Mucosa of descending colon (tissue), 3 donors: ENCODE data around the gene SHC3. TPM values are rescaled to one million over a fixed set of nuclear protein-coding genes. Genes with fewer than 3 reads are reported as not detected.

ENCODE experiments used
- ATAC-seq: fragments of 200-7000 bp; cut with Tn5 transposase; one replicate; pipeline ENCODE4 v1.9.1; 2020; ENCODE audit warnings: mild to moderate bottlenecking, moderate library complexity
- DNase-seq, 3 donors: peaks; one replicate each; pipeline ENCODE4 v3.0.0-alpha.2; 2020
- H3K36me3 ChIP-seq: fragments of 200-600 bp; one replicate; pipeline ENCODE4 v1.8.0; 2021; ENCODE audit warnings: low read depth, mild to moderate bottlenecking
- H3K4me1 ChIP-seq: fragments of 200-600 bp; one replicate; pipeline ENCODE4 v1.8.0; 2021; ENCODE audit warnings: low read depth, mild to moderate bottlenecking
- H3K4me3 ChIP-seq: fragments of 200-600 bp; one replicate; pipeline ENCODE4 v1.8.0; 2021; ENCODE audit warnings: mild to moderate bottlenecking
- H3K9me3 ChIP-seq: fragments of 200-600 bp; one replicate; pipeline ENCODE4 v1.8.0; 2021; ENCODE audit warnings: mild to moderate bottlenecking
- intact Hi-C, 2 donors: fragments of 100-400 bp; cut with DNase I in 1 of 2; cut with micrococcal nuclease in 1 of 2; formaldehyde crosslinking; loops; one replicate each; pipeline versions ENCODE4 v1.11.0 to v1.11.1; 2022; cut with DNase I, micrococcal nuclease
- total RNA-seq, 3 donors: library from RNA; stranded (reverse); fragmentation: NEBNext Ultra II Directional in 2 of 3; extraction: Animal tissue kit (Norgen Biotek cat#: 25700) in 2 of 3; gene quantifications; one replicate each; pipeline versions ENCODE4 v1.2.1 to v1.2.4, GENCODE V29; 2021 to 2023
- TF ChIP-seq, protein P1 (sequence below): fragments of 200-600 bp; IDR thresholded peaks from one replicate; pipeline ENCODE4 v1.8.0; 2022; ENCODE audit warnings: antibody characterized with exemption, mild to moderate bottlenecking
- donor health status: DM: no; HTN: no; CAD: no; lungs with moderate emphysema.
- donor health status: DM: no; HTN: no; CAD: no.
- donor health status: DM: no; HTN: yes; CAD: no.

The SHC3 gene
- total RNA-seq, 3 donors from 2014 or later: 0.35 to 4.8 (median 1.5) TPM

DNA sequence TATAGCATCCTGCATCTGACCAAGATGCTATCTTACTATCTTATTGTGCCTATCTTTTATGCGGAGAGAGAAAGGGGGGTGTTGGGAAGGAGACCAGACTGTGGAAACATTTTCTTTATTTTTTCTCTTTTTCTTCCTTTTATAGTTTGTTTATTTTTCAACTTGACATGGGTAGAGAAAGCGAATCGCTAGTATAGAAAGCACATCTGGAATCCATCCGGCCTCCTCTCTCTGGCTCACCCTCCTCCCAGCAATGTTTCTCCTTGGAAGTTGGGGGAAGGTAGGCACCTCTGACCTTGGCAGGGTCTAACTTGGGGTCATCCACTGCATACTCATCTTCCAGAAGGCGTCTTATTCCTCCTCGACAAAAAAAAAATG is 183.4 kb downstream of the SHC3 start:
- Histone ChIP-seq H3K36me3 (no peaks in the 10 kb centered on the region), H3K4me1 (peaks cover 3% of the 10 kb centered on the region), H3K4me3 (no peak overlapping the region), H3K9me3 (no peaks in the 10 kb centered on the region)
- intact Hi-C loops: loop anchor here in 1 of 2 donors (10.0 kb wide), 1 partner anchor 250 kb away; no protein-coding TSS in a partner anchor
- DNase-seq (no peak), ATAC-seq (no peak)
- TF ChIP-seq, protein P1, sequence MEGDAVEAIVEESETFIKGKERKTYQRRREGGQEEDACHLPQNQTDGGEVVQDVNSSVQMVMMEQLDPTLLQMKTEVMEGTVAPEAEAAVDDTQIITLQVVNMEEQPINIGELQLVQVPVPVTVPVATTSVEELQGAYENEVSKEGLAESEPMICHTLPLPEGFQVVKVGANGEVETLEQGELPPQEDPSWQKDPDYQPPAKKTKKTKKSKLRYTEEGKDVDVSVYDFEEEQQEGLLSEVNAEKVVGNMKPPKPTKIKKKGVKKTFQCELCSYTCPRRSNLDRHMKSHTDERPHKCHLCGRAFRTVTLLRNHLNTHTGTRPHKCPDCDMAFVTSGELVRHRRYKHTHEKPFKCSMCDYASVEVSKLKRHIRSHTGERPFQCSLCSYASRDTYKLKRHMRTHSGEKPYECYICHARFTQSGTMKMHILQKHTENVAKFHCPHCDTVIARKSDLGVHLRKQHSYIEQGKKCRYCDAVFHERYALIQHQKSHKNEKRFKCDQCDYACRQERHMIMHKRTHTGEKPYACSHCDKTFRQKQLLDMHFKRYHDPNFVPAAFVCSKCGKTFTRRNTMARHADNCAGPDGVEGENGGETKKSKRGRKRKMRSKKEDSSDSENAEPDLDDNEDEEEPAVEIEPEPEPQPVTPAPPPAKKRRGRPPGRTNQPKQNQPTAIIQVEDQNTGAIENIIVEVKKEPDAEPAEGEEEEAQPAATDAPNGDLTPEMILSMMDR: no peak

DNA sequence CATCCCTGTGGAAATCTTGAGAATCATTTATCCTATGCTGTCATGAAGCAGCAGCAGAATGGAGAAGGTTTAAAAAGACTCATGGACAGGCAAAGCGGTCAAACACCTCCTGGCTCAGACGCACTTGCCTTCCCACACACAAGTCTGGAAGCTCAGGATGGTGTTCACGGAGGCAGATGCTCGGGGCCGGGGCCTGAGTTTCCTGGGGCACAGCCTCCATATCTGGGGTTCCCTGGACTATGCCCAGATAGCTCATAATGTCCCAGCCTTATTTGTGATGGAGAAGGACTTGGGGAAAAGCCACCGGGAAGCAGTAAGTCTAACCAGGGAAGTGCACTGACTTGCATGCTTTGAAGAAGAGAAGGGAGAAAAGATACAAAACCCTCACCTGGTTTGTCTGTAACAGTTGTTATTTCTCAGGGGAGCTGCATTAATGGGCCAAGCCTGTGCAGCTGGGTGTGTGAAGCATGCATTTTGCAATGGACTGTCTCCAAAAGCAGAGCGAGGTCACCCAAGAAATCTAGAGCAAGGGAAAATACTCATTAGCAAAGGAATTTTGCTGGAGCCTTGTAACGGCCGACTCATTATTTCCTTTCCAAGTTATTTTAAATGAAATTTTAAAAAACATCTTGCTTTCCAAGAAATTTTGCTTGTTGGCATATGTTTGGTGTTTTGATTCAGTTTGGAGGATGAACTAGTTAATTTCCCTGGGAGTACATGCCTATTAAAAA is 184.0 kb downstream of the SHC3 start:
- H3K9me3 ChIP-seq: no peaks in the 10 kb centered on the region
- TF ChIP-seq, protein P1: no peak
- H3K4me1 ChIP-seq: peaks cover 3% of the 10 kb centered on the region
- H3K36me3 ChIP-seq: no peaks in the 10 kb centered on the region
- DNase-seq (no peak), ATAC-seq (no peak)
- intact Hi-C loops: loop anchor here in 1 of 2 donors (10.0 kb wide), 1 partner anchor 250 kb away; no protein-coding TSS in a partner anchor
- no peak overlapping the region for H3K4me3 ChIP-seq

DNA sequence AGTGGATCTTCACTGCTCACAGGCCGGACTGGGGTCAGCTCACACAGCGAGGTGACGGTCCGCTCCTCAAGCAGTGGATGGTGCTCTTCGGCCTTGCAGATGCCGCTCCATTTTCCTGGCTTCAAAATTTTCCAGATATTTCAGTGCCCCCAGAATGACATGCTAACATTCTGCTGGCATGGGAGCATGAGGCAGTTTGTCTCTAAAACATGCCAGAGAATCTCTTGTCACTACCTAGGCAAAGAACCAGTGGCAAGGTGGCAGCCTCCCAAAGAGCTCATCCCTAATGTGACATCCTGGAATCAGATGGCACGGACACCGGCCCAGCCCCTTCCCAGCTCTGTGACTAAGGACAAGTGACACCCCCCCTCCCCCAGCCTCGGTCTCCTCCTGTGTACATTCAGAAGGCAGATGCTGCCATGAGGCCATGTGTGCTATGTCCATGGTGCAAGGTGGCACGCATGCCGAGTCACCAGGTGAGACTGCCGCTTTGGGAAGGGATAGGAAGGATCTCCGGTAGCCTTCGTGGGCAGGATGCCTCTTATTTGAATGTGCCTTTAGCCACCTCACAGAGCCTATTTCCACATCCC is 184.7 kb downstream of the SHC3 start:
- Histone ChIP-seq H3K9me3 (no peaks in the 10 kb centered on the region), H3K4me1 (peaks cover 3% of the 10 kb centered on the region), H3K36me3 (no peaks in the 10 kb centered on the region), H3K4me3 (no peak overlapping the region)
- intact Hi-C loops: loop anchor here in 1 of 2 donors (10.0 kb wide), 1 partner anchor 249 kb away; no protein-coding TSS in a partner anchor
- no peak for DNase-seq
- TF ChIP-seq, protein P1: no peak
- no peak for ATAC-seq

DNA sequence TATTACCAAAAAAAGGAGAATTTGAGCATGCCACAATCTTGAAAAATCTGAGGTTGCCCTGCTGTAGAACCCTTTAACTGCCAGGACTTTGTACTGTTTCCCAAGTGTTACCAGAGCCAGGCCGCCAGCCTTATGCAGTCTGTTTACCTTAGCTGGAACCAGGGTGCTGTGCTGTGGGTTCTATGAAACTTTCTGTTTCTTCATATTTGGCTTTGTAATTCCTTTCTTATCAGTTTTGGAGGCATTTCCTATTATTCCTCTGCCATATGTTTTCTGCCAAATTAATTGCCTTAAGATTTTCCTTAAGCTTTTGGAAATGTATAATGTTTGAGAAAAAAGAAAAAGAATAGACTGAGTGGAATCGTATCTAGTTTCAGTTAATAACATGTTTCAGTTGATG is 185.3 kb downstream of the SHC3 start:
- DNase-seq: no peak
- Histone ChIP-seq H3K4me1 (peaks cover 3% of the 10 kb centered on the region), H3K9me3 (no peaks in the 10 kb centered on the region), H3K36me3 (no peaks in the 10 kb centered on the region), H3K4me3 (no peak overlapping the region)
- intact Hi-C loops: loop anchor here in 1 of 2 donors (10.0 kb wide), 1 partner anchor 249 kb away; no protein-coding TSS in a partner anchor
- TF ChIP-seq, protein P1: no peak
- ATAC-seq: no peak

GRCh38 chr9:88992556-88992955 is 186.1 kb downstream of the SHC3 start:
- Histone ChIP-seq H3K4me1 (peaks cover 3% of the 10 kb centered on the region), H3K36me3 (no peaks in the 10 kb centered on the region), H3K4me3 (no peak overlapping the region), H3K9me3 (no peaks in the 10 kb centered on the region)
- DNase-seq (no peak), ATAC-seq (no peak)
- TF ChIP-seq, protein P1: no peak
- intact Hi-C loops: loop anchor here in 1 of 2 donors (10.0 kb wide), 1 partner anchor 248 kb away; no protein-coding TSS in a partner anchor
